Testis (tissue), 3 donors: ENCODE data around the gene LRRC7. TPM values are rescaled to one million over a fixed set of nuclear protein-coding genes. Genes with fewer than 3 reads are reported as not detected.

Experiments
- DNase-seq: peaks from one replicate; pipeline ENCODE4 v3.0.0-alpha.2; 2019
- H3K27ac ChIP-seq, 2 donors: fragments of 200-600 bp; sonication (generic); one replicate each; pipeline ENCODE4 v1.5.1; 2019
- H3K27me3 ChIP-seq: fragments of 200-600 bp; sonication (generic); one replicate; pipeline ENCODE4 v1.5.1; 2019
- H3K36me3 ChIP-seq: fragments of 200-600 bp; sonication (generic); one replicate; pipeline ENCODE4 v1.5.1; 2017; ENCODE audit warnings: low read depth; ENCODE audit errors: missing control alignments
- H3K4me1 ChIP-seq: fragments of 200-600 bp; sonication (generic); one replicate; pipeline ENCODE4 v1.5.1; 2019
- H3K4me3 ChIP-seq, 2 donors: fragments of 200-600 bp; sonication (generic); one replicate each; pipeline ENCODE4 v1.5.1; 2017 to 2019
- H3K9me3 ChIP-seq: fragments of 200-600 bp; sonication (generic); one replicate; pipeline ENCODE4 v1.5.1; 2017
- POLR2A ChIP-seq: fragments of 450-650 bp; IDR thresholded peaks from one replicate; pipeline ENCODE4 v1.6.1; 2017; ENCODE audit warnings: antibody characterized with exemption, mild to moderate bottlenecking, moderate library complexity
- WGBS, 2 donors: methylation state at CpG; one replicate each; pipeline ENCODE4 v1.1.5; 2018; 5-methylcytosine and 5-hydroxymethylcytosine counted together
- intact Hi-C: fragments of 100-400 bp; cut with DNase I; formaldehyde crosslinking; loops from one replicate; pipeline ENCODE4 v1.15.1; 2023; ENCODE audit warnings: low total_unique reads
- polyA plus RNA-seq: library from polyadenylated mRNA; stranded (reverse); fragments of 350-450 nt; fragmentation: Illumina TruSeq; extraction: RNeasy Lipid Tissue Mini Kit (QIAGEN cat#74804); gene quantifications from one replicate; pipeline ENCODE4 v1.2.3, GENCODE V29; 2014; ENCODE audit warnings: low read depth, low replicate concordance; ENCODE audit not compliant: insufficient read depth
- total RNA-seq, 2 donors: library from RNA; depleted of rRNA; stranded (reverse); fragments of >200 nt; gene quantifications; one replicate each; pipeline ENCODE4 v1.2.3, GENCODE V29; 2016
- TF ChIP-seq, protein P1 (sequence below), 3 experiments: fragments of 450-650 bp in 2 of 3; fragments of 200-600 bp in 1 of 3; sonication (generic) in 1 of 3; IDR thresholded peaks; one replicate each; pipeline ENCODE4 v1.5.1; 2016 to 2019; ENCODE audit warnings: antibody characterized with exemption in 3 of 3, mild to moderate bottlenecking in 2 of 3, moderate library complexity in 1 of 3

LRRC7 gene
- total and polyA plus RNA-seq, 3 donors from 2014 or later = 5.2 to 8.0 (median 6.9) TPM

GRCh38 chr1:69833536-69833935 lies 265.8 kb downstream of the LRRC7 start:
- Histone ChIP-seq H3K27me3 (no peaks in the 10 kb centered on the region), H3K27ac (no peak overlapping the region), H3K4me1 (no peaks in the 10 kb centered on the region), H3K9me3 (no peaks in the 10 kb centered on the region), H3K36me3 (no peaks in the 10 kb centered on the region), H3K4me3 (no peak overlapping the region)
- TF ChIP-seq POLR2A = no peak
- TF ChIP-seq, protein P1, sequence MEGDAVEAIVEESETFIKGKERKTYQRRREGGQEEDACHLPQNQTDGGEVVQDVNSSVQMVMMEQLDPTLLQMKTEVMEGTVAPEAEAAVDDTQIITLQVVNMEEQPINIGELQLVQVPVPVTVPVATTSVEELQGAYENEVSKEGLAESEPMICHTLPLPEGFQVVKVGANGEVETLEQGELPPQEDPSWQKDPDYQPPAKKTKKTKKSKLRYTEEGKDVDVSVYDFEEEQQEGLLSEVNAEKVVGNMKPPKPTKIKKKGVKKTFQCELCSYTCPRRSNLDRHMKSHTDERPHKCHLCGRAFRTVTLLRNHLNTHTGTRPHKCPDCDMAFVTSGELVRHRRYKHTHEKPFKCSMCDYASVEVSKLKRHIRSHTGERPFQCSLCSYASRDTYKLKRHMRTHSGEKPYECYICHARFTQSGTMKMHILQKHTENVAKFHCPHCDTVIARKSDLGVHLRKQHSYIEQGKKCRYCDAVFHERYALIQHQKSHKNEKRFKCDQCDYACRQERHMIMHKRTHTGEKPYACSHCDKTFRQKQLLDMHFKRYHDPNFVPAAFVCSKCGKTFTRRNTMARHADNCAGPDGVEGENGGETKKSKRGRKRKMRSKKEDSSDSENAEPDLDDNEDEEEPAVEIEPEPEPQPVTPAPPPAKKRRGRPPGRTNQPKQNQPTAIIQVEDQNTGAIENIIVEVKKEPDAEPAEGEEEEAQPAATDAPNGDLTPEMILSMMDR (IDR thresholded peaks at IDR 0.05) = no peak
- DNase-seq = no peak
- WGBS, 2 donors = 86% methylated on average over 3 of the region's 3 CpGs
- intact Hi-C loops = no loop called here

- DNase-seq = no peak
- 75 to 80% methylated on average over 2 of the region's 2 CpGs for WGBS, 2 donors
- no peak for TF ChIP-seq POLR2A
- TF ChIP-seq, protein P1 (IDR thresholded peaks at IDR 0.05) = no peak
Measured at GRCh38 chr1:69834336-69834735, 266.6 kb downstream of the LRRC7 start.

DNA sequence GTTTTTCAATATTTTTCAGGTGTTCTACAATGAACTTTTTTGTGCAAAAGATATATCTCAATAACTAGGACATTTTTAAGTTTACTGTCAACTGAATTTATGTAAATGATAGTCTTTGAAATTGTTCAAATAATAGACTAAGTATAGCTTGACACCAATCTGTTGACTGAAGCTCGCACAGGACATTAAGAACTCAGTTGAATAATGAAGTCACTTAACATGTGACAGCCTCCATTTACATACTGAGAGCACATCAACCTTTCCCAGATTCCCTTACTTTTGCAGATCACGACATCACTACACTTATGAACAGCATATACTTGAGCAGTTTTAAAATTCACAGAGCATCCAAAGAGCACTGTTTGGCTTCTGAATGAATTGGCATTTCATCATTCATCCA lies 268.2 kb downstream of the LRRC7 start:
- Histone ChIP-seq H3K27me3 (no peaks in the 10 kb centered on the region), H3K4me3 (no peak overlapping the region), H3K9me3 (no peaks in the 10 kb centered on the region), H3K27ac (no peak overlapping the region), H3K4me1 (no peaks in the 10 kb centered on the region), H3K36me3 (no peaks in the 10 kb centered on the region)
- intact Hi-C loops = no loop called here
- no peak for DNase-seq
- 79 to 87% methylated on average over 2 of the region's 2 CpGs for WGBS, 2 donors
- TF ChIP-seq, protein P1 (IDR thresholded peaks at IDR 0.05) = no peak
- no peak for TF ChIP-seq POLR2A

More at GRCh38 chr1:69834336-69834735, 266.6 kb downstream of the LRRC7 start:
- Histone ChIP-seq H3K36me3 (no peaks in the 10 kb centered on the region), H3K4me3 (no peak overlapping the region), H3K27ac (no peak overlapping the region), H3K4me1 (no peaks in the 10 kb centered on the region), H3K27me3 (no peaks in the 10 kb centered on the region), H3K9me3 (no peaks in the 10 kb centered on the region)
- intact Hi-C loops = no loop called here

- WGBS, 2 donors = 93 to 100% methylated on average over 1 of the region's 1 CpG
- Histone ChIP-seq H3K27me3 (no peaks in the 10 kb centered on the region), H3K36me3 (no peaks in the 10 kb centered on the region), H3K4me3 (no peak overlapping the region), H3K9me3 (no peaks in the 10 kb centered on the region), H3K27ac (no peak overlapping the region), H3K4me1 (no peaks in the 10 kb centered on the region)
- intact Hi-C loops = no loop called here
- DNase-seq = no peak
- TF ChIP-seq POLR2A = no peak
- TF ChIP-seq, protein P1 (IDR thresholded peaks at IDR 0.05) = no peak
Measured at GRCh38 chr1:69836971-69837636, 269.4 kb downstream of the LRRC7 start.

- H3K36me3 ChIP-seq = no peaks in the 10 kb centered on the region
- no peak overlapping the region for H3K27ac ChIP-seq
- H3K4me1 ChIP-seq = no peaks in the 10 kb centered on the region
- no peak for DNase-seq
- WGBS, 2 donors = 87 to 93% methylated on average over 1 of the region's 1 CpG
- H3K4me3 ChIP-seq = no peak overlapping the region
- no peak for TF ChIP-seq POLR2A
- TF ChIP-seq, protein P1 (IDR thresholded peaks at IDR 0.05) = no peak
- no peaks in the 10 kb centered on the region for H3K9me3 ChIP-seq
- intact Hi-C loops = no loop called here
- no peaks in the 10 kb centered on the region for H3K27me3 ChIP-seq
Measured at GRCh38 chr1:69842326-69842725, 274.6 kb downstream of the LRRC7 start.
